HG03280 (cell line): ENCODE data around the gene GSTA1.
"Not testable (repeated sequence)": the region's sequence is repeated elsewhere in the genome, so short reads cannot be mapped to it uniquely, and the experiment has no call there.

Source experiments
- ATAC-seq: cut with Tn5 transposase; IDR thresholded peaks from one replicate; pipeline ENCODE4 v1.9.1; 2021; ENCODE audit warnings: mild to moderate bottlenecking, moderate library complexity; ENCODE audit not compliant: unreplicated experiment

GSTA1 gene

DNA sequence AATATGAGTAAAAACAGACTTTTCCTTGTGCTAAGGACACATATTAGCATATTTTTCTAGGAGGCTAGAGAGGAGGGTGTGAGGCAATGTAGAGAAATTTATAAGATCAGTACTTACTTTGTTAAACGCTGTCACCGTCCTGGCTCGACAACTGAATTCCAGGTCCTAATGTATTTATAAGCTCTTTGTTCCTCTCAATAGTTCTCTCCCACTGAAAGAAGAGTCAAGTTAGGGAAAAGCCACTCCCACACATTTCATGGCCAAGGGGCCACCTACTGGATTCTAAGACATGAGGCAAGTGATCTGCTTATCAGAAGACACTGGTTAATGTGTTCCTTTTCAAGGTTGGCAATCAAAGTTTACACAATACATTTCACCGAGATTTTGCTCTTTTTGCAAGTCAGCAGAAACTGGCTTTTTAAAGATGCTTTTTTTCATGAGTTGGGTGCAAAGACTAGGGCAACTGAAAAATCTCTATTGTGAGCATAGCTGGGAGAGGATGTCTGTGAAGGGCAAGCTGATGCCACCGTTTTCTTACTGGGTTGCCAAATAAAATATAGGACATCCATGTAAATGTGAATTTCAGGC is at the start of gene GSTA1:
Gene GSTA1 (minus strand): TSS at position 149 of the 588 bp plus-strand sequence. CDS start 4,549 bp downstream, outside the sequence.
- ATAC-seq = not testable (repeated sequence)

- no peak for ATAC-seq
These were observed 45.5 kb upstream of the GSTA1 start for GRCh38 chr6:52849137-52849536.

DNA sequence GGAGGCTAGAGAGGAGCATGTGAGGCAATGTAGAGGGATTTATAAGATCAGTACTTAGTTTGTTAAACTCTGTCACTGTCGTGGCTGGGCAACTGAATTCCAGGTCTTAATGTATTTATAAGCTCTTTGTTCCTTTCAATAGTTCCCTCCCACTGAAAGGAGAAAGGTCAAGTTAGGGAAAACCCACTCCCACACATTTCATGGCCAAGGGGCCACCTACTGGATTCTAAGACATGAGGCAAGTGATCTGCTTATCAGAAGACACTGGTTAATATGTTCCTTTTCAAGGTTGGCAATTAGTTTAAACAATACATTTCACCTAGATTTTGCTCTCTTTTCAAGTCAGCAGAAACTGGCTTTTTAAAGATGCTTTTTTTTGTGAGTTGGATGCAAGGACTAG is 42.4 kb upstream of the GSTA1 start:
- no peak for ATAC-seq

DNA sequence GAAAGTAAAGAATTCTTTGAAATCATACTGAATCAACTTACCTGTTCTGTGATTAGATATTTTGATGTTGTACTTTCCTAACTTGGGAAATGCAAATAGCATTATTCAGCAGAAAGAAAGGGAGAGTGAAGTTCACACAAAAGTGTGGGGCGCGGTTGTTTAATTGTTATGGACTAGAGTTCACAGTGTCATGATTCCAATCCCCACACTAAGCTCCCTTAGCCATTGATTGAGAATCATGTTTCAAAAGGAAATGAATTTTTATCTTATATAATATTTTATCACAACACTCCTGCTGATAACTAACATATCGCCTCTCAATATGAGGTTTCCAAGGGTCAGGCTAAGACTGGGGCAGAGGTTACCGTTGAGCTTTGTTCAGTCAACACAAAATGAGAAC is 40.0 kb upstream of the GSTA1 start:
- ATAC-seq = no peak

DNA sequence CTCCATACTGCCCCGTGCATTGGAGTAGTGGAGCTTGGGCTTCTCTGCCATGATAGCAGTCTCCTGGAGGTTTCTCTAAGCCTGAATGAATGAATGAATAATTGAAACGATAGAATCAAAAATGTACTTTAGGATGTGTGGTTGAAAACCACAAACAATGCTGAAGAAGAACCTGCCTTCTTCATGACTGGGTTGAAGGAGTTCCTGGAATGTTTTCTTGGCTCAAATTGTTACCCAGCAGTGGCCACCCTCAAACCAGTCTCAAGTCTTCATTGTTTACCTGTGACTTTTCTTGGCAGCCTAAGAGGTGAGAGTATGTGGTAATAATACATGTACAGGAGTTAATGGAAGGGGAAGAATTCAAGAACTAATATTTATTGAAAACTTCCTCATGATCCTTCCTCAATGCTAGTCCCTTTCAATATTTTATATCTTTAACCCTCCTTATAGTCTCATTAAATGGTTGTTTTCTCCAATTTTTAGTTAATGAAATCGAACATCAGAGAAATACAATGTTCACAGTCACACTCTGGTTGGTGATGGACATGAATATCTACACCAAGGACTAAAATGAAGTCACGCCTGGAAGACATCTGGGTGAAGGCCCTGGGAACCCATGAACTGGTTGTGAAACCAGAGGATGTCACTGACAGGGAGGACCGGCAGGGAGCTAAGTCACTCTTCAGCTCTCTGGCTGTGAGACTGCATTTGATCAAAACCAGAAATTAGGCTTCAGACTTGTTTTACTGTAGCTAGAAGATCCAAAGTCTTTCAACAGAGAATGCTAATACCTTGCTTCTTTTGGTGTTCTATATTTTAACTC is 37.4 kb upstream of the GSTA1 start, which contains the start of gene GSTA5:
Gene GSTA5 (minus strand): TSS at position 51 of the 823 bp plus-strand sequence.
- ATAC-seq = no peak

- peak; percentile 63 for ATAC-seq
These were observed 35.8 kb upstream of the GSTA1 start for GRCh38 chr6:52839124-52840055.

GRCh38 chr6:52834481-52834880 is 30.9 kb upstream of the GSTA1 start:
- no peak for ATAC-seq

DNA sequence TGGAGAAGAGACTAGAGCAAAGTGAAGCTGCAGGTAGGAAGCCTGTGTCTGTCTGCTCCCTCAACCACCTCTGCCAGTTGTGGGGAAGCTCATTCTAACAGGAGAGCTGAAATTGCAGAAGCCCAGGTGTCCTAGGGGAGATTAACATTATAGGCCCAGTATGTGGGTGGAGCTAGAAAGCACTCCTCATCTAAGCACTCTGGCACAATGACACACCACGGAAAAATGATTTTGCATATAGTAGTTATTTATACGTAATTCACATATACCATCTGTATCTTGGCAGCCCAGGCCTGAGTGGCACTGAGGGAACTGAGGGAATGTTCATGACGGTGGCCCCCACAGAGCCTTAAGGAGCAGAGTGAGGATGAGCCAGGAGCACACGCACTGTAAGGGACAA is 27.3 kb upstream of the GSTA1 start:
- not testable (repeated sequence) for ATAC-seq

- no peak for ATAC-seq
These were observed 25.6 kb upstream of the GSTA1 start for GRCh38 chr6:52829046-52829817.

- ATAC-seq = not testable (repeated sequence)
These were observed 25.0 kb upstream of the GSTA1 start for GRCh38 chr6:52828621-52829020.

- not testable (repeated sequence) for ATAC-seq
These were observed 23.6 kb upstream of the GSTA1 start for GRCh38 chr6:52827073-52827783.

DNA sequence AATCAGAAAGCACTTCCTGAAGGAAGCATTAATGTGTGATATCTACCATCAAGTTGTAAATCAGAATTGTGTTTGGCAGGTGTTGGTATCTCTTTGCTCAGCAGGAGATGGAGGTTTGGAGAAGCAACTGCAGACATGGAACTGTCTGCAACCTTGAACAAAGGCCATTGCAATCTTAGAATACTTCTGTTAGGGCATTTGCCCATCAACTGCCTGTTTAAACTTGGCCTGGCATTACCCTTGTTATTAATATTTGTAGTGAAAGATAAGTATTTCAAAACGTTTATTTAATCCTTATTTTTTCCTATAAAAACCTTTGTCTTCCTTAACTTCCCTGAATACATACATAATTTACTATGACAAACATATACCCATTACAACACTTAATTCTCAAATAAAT is 22.9 kb upstream of the GSTA1 start:
- no peak for ATAC-seq

DNA sequence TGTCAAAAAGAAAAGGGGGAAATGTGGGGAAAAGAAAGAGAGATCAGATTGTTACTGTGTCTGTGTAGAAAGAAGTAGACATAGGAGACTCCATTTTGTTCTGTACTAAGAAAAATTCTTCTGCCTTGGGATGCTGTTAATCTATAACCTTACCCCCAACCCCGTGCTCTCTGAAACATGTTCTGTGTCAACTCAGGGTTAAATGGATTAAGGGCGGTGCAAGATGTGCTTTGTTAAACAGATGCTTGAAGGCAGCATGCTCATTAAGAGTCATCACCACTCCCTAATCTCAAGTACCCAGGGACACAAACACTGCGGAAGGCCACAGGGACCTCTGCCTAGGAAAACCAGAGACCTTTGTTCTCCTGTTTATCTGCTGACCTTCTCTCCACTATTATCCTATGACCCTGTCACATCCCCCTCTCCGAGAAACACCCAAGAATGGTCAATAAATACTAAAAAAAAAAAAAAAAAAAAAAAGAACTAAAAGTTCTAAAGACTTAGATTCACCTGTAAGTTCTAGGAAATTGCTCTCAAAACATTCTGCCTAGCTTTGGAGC is 22.4 kb upstream of the GSTA1 start:
- ATAC-seq = not testable (repeated sequence)

- not testable (repeated sequence) for ATAC-seq
These were observed 21.7 kb upstream of the GSTA1 start for GRCh38 chr6:52825270-52825793.

DNA sequence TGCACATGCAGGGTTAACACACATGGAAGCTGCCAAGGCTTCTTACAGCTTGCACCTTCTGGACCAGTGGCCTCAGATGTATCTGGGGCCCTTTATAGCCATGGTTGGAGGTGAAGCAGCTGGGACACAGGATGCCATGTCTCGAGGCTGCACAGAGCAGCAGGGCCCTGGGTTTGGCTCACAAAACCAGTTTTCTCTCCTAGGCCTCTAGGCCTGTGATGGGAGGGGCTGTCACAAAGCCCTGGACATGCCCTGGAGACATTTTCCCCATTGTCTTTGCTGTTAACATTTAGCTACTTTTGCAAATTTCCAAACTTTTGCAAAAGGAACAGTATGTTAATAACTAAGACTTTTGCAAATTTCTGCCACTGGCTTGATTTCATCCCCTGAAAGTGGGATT is 18.2 kb upstream of the GSTA1 start:
- no peak for ATAC-seq

DNA sequence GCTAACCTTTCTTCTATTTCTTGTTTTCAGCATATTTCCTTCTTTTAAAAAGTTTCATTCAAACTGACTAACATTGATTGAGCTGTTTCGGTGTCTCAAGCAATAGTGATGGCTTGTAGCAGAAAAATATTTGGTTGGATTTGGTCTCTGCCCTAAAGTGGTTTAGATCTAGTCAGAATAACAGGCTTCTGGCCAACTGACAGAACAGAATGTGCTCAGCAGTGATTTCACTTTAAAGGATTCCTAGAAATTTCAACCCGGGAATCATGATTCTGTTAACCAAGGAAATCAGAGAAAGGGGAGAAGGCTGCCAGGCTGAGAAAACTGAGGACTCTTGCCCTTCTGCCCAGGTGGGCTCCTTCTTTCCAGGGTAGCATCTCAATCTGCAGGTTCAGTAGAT is 16.6 kb upstream of the GSTA1 start:
- ATAC-seq = no peak

DNA sequence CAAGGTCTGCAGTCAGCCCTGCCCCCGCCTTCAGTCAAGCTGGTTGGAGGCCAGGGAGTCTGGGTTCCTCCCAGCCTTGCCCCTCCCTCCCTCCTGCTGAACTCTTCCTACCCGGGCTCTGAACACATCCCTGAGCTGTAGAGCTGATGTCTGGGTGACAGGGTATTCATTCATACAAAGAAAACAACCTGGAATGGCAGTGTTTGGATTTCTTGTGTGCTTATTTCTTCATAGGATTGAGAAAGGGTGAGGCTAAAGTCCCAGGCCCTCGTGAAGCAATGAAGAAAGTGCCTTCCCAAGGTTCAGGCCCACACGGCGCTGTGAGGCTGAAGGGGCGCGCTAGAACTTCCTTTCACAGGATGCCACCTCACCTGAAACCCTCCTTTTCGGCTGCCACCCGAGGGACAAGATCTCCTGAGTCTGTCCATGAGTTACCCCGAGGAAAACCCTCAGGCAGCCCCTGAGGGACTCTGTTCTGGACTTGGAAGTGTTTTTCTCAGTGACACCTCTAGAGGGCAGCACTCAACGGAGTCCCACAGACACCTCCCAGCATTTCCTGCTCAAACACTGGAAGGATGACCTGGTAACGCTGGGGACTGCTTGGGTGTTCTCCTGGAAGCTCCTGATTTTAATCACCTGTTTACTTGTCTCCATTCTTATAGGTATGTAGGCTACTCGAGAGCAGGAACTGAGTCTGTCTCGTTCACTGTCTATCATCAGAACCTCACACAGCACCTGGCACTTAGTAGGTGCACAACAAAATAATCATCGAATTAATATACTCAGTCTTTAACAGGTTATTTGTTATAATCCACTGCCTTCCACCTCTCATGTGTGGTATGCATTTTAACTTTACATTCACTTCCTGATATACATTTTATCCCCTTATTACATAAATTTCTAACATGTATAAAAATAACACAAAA is 11.8 kb upstream of the GSTA1 start:
- peak; percentile 74 for ATAC-seq

DNA sequence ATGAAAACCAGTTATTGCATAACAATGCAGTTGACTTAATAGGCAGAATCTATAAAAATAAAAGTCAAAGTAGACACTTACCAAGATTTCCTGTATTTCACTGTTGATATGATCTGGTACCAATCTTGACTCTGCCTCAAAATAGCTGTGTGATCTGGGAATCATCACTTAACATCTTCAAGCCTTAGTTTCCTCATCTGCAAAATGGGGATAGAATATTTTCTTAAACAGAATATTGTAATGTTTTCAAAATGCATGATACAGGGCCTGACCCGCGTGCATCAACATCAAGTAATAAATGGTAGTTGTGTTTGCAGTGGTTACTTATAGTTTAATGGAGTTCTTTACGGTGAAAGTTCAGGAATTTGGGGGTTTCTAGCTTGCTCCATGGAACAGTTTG is 10.9 kb upstream of the GSTA1 start:
- not testable (repeated sequence) for ATAC-seq
